Measurements from ENCODE around the gene KRTAP21-3.

GRCh38 chr21:30717105-30717504 is 1.5 kb downstream of the KRTAP21-3 start:
- TF ChIP-seq MAX (IDR thresholded peaks at IDR 0.05) (no peak), CBX2 (IDR thresholded peaks at IDR 0.05; ENCODE audit: borderline replicate concordance, low read depth) (no peak), SMC3 (IDR thresholded peaks at IDR 0.05) (no peak), GATA3 (IDR thresholded peaks at IDR 0.05; ENCODE audit: borderline replicate concordance) (no peak)

Measured in A549 (cell line).